22Rv1 (cell line): ENCODE measurements around the gene ZCCHC2.

Experiments used
- CTCF ChIP-seq: fragments of 450-650 bp; IDR thresholded peaks from 2 replicates; pipeline ENCODE4 v1.5.1; 2017; ENCODE audit warnings: mild to moderate bottlenecking
- ZFX ChIP-seq: fragments of 450-650 bp; IDR thresholded peaks from 2 replicates; pipeline ENCODE4 v1.6.1; 2017; ENCODE audit warnings: antibody characterized with exemption, borderline replicate concordance

DNA sequence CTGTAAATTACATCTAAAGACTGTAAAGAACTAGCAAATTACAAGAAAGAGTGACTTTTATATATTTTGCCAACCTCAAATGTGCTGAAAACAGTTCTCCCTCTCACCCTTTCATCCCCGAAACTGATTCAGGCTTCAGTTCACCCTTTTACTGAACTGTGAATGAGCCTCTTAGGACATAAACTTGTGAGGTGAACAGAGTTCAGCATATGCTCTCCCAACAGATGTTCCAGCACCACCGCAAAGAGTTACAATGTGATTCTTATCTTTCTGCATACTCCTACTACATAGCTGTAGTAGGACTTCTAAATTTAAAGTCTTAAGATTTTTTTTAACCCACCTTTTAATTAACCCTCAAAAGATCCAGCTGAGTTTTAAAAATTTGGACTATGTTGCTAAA is 1.2 kb upstream of the ZCCHC2 start:
- TF ChIP-seq CTCF: no peak
- TF ChIP-seq ZFX: no peak
